ENCODE data around the gene COL27A1. TPM values are rescaled to one million over a fixed set of nuclear protein-coding genes. Genes with fewer than 3 reads are reported as not detected.

Gene COL27A1
- total RNA-seq, 1 donor from 2014 or later = 13.0 TPM

- Histone ChIP-seq H3K9me3 (no peaks in the 10 kb centered on the region), H3K27ac (no peak overlapping the region), H3K4me3 (no peak overlapping the region), H3K4me1 (no peaks in the 10 kb centered on the region), H3K36me3 (no peaks in the 10 kb centered on the region), H3K27me3 (ENCODE audit: low read depth) (no peaks in the 10 kb centered on the region)
- DNase-seq (no peak), ATAC-seq (no peak)
- no peak for TF ChIP-seq CTCF (IDR thresholded peaks at IDR 0.05)
- intact Hi-C loops (cut with DNase I) = no loop called here
These were observed 76.5 kb downstream of the COL27A1 start for GRCh38 chr9:114231719-114232449.

- DNase-seq (no peak), ATAC-seq (peak in 1 of 2 donors; percentile 33)
- H3K27me3 ChIP-seq (ENCODE audit: low read depth) = no peaks in the 10 kb centered on the region
- intact Hi-C loops (cut with DNase I) = no loop called here
- H3K27ac ChIP-seq = no peak overlapping the region
- TF ChIP-seq CTCF (IDR thresholded peaks at IDR 0.05) = no peak
- no peaks in the 10 kb centered on the region for H3K9me3 ChIP-seq
- H3K4me3 ChIP-seq = no peak overlapping the region
- no peaks in the 10 kb centered on the region for H3K4me1 ChIP-seq
- no peaks in the 10 kb centered on the region for H3K36me3 ChIP-seq
These were observed 78.3 kb downstream of the COL27A1 start for GRCh38 chr9:114233491-114234185.

- H3K27ac ChIP-seq = no peak overlapping the region
- H3K4me1 ChIP-seq = no peaks in the 10 kb centered on the region
- no peaks in the 10 kb centered on the region for H3K9me3 ChIP-seq
- H3K36me3 ChIP-seq = no peaks in the 10 kb centered on the region
- ATAC-seq (no peak), DNase-seq (no peak)
- TF ChIP-seq CTCF (IDR thresholded peaks at IDR 0.05) = no peak
- no peak overlapping the region for H3K4me3 ChIP-seq
- intact Hi-C loops (cut with DNase I) = no loop called here
- no peaks in the 10 kb centered on the region for H3K27me3 ChIP-seq (ENCODE audit: low read depth)
These were observed 79.8 kb downstream of the COL27A1 start for GRCh38 chr9:114235033-114235661.

GRCh38 chr9:114236391-114237138, 81.2 kb downstream of the COL27A1 start:
- H3K4me3 ChIP-seq = no peak overlapping the region
- intact Hi-C loops (cut with DNase I) = no loop called here
- TF ChIP-seq CTCF (IDR thresholded peaks at IDR 0.05) = no peak
- no peaks in the 10 kb centered on the region for H3K4me1 ChIP-seq
- H3K9me3 ChIP-seq = no peaks in the 10 kb centered on the region
- DNase-seq (no peak), ATAC-seq (no peak)
- H3K36me3 ChIP-seq = no peaks in the 10 kb centered on the region
- no peaks in the 10 kb centered on the region for H3K27me3 ChIP-seq (ENCODE audit: low read depth)
- H3K27ac ChIP-seq = no peak overlapping the region

GRCh38 chr9:114237247-114237646, 81.9 kb downstream of the COL27A1 start:
- Histone ChIP-seq H3K4me1 (no peaks in the 10 kb centered on the region), H3K9me3 (no peaks in the 10 kb centered on the region), H3K27me3 (ENCODE audit: low read depth) (no peaks in the 10 kb centered on the region), H3K27ac (no peak overlapping the region), H3K4me3 (no peak overlapping the region), H3K36me3 (no peaks in the 10 kb centered on the region)
- no peak for DNase-seq
- no peak for ATAC-seq
- intact Hi-C loops (cut with DNase I) = no loop called here
- TF ChIP-seq CTCF (IDR thresholded peaks at IDR 0.05) = no peak
